ENCODE results near the gene SPATS2.
A peak's percentile ranks its signal among the peaks of the same experiment; 100 is the strongest.

The SPATS2 gene

DNA sequence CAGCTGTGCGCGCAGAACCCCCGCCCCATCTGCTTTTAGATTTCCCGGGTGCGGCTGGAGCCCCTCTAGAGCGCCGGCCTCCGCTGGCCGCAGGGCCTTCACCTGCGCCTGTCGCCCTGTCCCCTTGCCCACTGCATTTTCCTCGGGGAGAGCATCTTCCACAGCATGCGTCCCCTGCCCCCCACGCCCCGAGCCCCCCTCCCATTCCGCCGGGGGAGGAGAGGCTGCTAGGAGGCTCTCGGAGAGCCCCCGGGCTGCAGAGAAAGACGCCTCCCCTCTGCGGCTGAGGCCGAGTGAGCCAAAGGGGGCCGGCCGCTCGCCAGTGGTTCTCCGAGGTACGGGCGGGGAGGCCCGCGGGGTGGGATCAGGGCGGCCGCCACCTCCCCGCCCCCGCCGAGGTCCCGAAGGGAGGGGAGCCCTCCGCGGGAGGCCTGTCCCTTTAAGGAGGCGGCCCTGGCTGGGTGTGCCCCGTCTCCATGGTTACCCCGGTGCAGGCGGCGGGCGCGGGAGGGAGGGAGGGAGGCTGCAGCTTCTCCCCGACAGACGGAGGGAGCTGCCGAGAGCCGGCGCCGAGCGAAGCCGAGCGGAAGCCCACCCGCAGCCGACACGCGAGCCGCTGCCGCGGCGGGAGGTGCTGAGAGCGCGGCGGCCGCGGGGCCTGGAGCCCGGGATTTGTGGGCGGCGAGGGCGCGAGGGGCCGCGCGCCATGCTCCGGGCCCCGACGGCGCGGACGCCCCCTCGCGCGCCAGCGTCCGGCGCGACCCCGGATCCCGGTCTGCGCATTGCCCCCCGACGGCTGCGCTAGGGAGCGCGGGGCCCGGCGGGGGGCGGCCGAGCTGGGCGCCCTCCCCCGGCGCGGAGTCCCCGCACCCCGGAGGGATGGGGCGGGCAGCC, 171.5 kb downstream of the SPATS2 start, which contains the start of gene KCNH3:
TSS of gene KCNH3 (plus strand) at position 521 of the 894 bp plus-strand sequence. CDS start 387 bp downstream, outside the sequence.
- DNase-seq (ENCODE audit: low spot score), result peak; percentile 97
- TF ChIP-seq, protein P1, sequence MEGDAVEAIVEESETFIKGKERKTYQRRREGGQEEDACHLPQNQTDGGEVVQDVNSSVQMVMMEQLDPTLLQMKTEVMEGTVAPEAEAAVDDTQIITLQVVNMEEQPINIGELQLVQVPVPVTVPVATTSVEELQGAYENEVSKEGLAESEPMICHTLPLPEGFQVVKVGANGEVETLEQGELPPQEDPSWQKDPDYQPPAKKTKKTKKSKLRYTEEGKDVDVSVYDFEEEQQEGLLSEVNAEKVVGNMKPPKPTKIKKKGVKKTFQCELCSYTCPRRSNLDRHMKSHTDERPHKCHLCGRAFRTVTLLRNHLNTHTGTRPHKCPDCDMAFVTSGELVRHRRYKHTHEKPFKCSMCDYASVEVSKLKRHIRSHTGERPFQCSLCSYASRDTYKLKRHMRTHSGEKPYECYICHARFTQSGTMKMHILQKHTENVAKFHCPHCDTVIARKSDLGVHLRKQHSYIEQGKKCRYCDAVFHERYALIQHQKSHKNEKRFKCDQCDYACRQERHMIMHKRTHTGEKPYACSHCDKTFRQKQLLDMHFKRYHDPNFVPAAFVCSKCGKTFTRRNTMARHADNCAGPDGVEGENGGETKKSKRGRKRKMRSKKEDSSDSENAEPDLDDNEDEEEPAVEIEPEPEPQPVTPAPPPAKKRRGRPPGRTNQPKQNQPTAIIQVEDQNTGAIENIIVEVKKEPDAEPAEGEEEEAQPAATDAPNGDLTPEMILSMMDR (IDR thresholded peaks at IDR 0.05; ENCODE audit: borderline replicate concordance, control extremely low read depth, extremely low read depth, insufficient read depth, missing control alignments), result no peak
- in situ Hi-C loops (cut with MboI; ENCODE audit: low sequenced_read_pairs, unreplicated experiment), result no loop called here

DNA sequence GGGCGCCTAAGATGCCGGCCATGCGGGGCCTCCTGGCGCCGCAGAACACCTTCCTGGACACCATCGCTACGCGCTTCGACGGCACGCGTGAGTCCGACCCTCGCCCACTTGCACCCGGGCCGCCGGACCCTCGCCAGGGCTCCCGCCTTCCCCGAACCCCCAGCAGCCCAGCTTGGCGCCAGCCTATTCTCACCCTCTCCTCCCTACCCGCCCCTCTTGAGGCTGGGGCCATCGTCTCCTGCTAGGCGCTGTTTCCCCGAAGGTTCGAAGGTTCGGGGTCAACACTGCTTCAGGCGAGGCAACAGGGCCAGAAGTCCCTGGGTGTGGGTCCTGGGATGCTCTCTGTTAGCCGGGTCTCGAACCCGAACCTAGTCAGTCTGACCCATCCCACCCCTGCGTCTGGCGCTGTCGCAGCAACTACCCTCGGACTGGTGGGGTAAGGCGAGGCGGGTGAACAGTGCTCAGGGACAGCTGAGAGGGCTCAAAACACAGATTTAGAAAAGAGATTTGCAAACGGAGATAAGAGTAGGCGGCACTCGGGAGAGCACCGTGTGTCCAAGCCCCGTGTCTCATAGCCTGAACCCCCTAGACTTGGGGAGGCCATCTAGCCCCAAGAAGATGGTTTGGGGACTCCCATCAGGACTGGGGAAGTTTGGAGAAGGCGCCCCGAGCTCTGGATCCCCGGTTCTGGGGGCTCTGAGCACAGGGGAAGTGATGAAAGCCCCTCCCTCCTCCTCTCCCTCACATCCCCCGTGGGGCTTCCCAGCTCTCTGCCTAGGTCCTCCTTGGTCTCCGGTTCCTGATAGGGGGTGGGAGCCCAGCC, 172.4 kb downstream of the SPATS2 start:
- TF ChIP-seq, protein P1 (IDR thresholded peaks at IDR 0.05; ENCODE audit: borderline replicate concordance, control extremely low read depth, extremely low read depth, insufficient read depth, missing control alignments), result no peak
- in situ Hi-C loops (cut with MboI; ENCODE audit: low sequenced_read_pairs, unreplicated experiment), result no loop called here
- peak; percentile 71 for DNase-seq (ENCODE audit: low spot score)

GRCh38 chr12:49540229-49541139, 173.2 kb downstream of the SPATS2 start:
- no peak for DNase-seq (ENCODE audit: low spot score)
- in situ Hi-C loops (cut with MboI; ENCODE audit: low sequenced_read_pairs, unreplicated experiment), result no loop called here
- TF ChIP-seq, protein P1 (IDR thresholded peaks at IDR 0.05; ENCODE audit: borderline replicate concordance, control extremely low read depth, extremely low read depth, insufficient read depth, missing control alignments), result no peak

GRCh38 chr12:49541140-49541861, 174.0 kb downstream of the SPATS2 start:
- DNase-seq (ENCODE audit: low spot score), result no peak
- TF ChIP-seq, protein P1 (IDR thresholded peaks at IDR 0.05; ENCODE audit: borderline replicate concordance, control extremely low read depth, extremely low read depth, insufficient read depth, missing control alignments), result no peak
- in situ Hi-C loops (cut with MboI; ENCODE audit: low sequenced_read_pairs, unreplicated experiment), result no loop called here

DNA sequence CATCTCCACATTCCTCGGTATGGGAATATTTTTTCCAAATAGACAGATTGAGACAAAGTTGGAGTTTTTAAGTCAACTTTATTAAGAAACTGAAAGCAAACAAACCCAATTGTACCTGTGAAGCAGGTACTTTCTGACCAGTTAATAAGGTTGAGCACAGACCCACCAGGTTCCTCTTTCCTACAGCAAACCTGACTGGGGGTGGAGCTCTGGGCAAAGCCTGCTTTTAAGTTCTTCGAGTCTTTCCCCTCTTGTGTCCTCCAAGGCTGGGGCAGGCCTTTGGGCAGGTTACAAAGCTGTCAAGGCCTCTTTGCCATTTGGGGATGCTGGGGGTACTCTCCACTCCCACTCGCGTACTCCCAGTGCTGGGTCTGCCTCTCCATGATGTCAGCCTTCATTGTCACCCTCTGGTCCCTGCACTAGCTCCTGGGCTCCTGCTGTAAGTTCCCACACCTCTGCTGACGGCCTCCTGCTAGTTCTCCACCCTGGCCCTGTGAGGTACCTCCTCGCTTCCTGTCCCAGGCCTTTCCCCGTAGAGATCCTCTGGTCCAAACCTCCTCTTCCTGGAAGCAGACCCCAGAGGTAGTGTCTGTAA, 174.7 kb downstream of the SPATS2 start:
- in situ Hi-C loops (cut with MboI; ENCODE audit: low sequenced_read_pairs, unreplicated experiment), result no loop called here
- no peak for DNase-seq (ENCODE audit: low spot score)
- TF ChIP-seq, protein P1 (IDR thresholded peaks at IDR 0.05; ENCODE audit: borderline replicate concordance, control extremely low read depth, extremely low read depth, insufficient read depth, missing control alignments), result no peak
